Heart right ventricle (tissue), 16 donors: ENCODE results near the gene GSDME. TPM values are rescaled to one million over a fixed set of nuclear protein-coding genes. Genes with fewer than 3 reads are reported as not detected.

Experiments
- ATAC-seq, 8 donors: fragments of 200-7000 bp; cut with Tn5 transposase; one replicate each; pipeline ENCODE4 v1.9.1; 2020; ENCODE audit warnings: mild to moderate bottlenecking in 8 of 8, moderate library complexity in 8 of 8, moderate number of reproducible peaks in 1 of 8
- DNase-seq, 2 donors: peaks; one replicate each; pipeline ENCODE4 v3.0.0-alpha.2; 2020
- H3K27ac ChIP-seq, 10 donors: fragments of 200-600 bp; sonication (generic) in 2 of 10; one replicate each; pipeline versions ENCODE4 v1.5.0 to v1.8.0; 2020 to 2022; ENCODE audit warnings: mild to moderate bottlenecking in 3 of 10
- H3K27me3 ChIP-seq, 7 donors: fragments of 200-600 bp; one replicate each; pipeline ENCODE4 v1.8.0; 2021 to 2022; ENCODE audit warnings: mild to moderate bottlenecking in 2 of 7
- H3K36me3 ChIP-seq, 9 donors: fragments of 200-600 bp; sonication (generic) in 1 of 9; one replicate each; pipeline versions ENCODE4 v1.5.0 to v1.8.0; 2020 to 2022; ENCODE audit warnings: mild to moderate bottlenecking in 2 of 9
- H3K4me1 ChIP-seq, 9 donors: fragments of 200-600 bp; sonication (generic) in 1 of 9; one replicate each; pipeline versions ENCODE4 v1.5.0 to v1.8.0; 2020 to 2022; ENCODE audit warnings: mild to moderate bottlenecking in 4 of 9
- H3K4me3 ChIP-seq, 10 donors: fragments of 200-600 bp; sonication (generic) in 2 of 10; one replicate each; pipeline versions ENCODE4 v1.5.0 to v1.8.0; 2020 to 2022; ENCODE audit warnings: mild to moderate bottlenecking in 7 of 10, moderate library complexity in 2 of 10
- H3K9me3 ChIP-seq, 11 donors: fragments of 200-600 bp in 10 of 11; sonication (generic) in 2 of 11; one replicate each; pipeline versions ENCODE4 v1.5.0 to v1.8.0; 2013 to 2022; ENCODE audit warnings: mild to moderate bottlenecking in 2 of 11, control low read depth in 1 of 11, moderate library complexity in 1 of 11
- CTCF ChIP-seq, 9 donors: fragments of 200-600 bp; sonication (generic) in 2 of 9; IDR thresholded peaks; one replicate each; pipeline versions ENCODE4 v1.5.0 to v1.8.0; 2021 to 2022; ENCODE audit warnings: antibody characterized with exemption in 9 of 9, mild to moderate bottlenecking in 5 of 9, moderate library complexity in 1 of 9
- WGBS, 2 donors: extraction: QIAGEN DNeasy Blood & Tissue Kit; methylation state at CpG; one replicate each; pipeline ENCODE4 v1.1.7; 2013; ENCODE audit warnings: inconsistent platforms in 1 of 2; 5-methylcytosine and 5-hydroxymethylcytosine counted together
- intact Hi-C, 10 donors: fragments of 100-400 bp; cut with DNase I; formaldehyde crosslinking; loops; one replicate each; pipeline versions ENCODE4 v1.11.1 to v1.14.2; 2022
- polyA plus RNA-seq, 2 donors: library from polyadenylated mRNA; stranded (reverse); fragments of 200-250 nt; gene quantifications; one replicate each; pipeline ENCODE4 v1.2.3, GENCODE V29; 2013
- total RNA-seq, 10 donors: library from RNA; stranded (reverse); fragmentation: NEBNext Ultra II Directional in 3 of 10; extraction: Animal tissue kit (Norgen Biotek cat#: 25700) in 3 of 10; gene quantifications; one replicate each; pipeline versions ENCODE4 v1.2.1 to v1.2.4, GENCODE V29; 2021 to 2023
- donor health status: Arrhythmogenic right ventricular cardiomyopathy.
- donor health status: ischemic (EF 13 %, LVEDD 7.1; RV severe dilation, severe dysfunction).
- donor health status: healthy with polysubstance abuse.
- donor health status: DM: no; HTN: yes; CAD: no.
- donor health status: DM: no; HTN: no; CAD: no.
- donor health status: ischemic (EF 25% LVEDD 6.9; RV normal size, moderate dysfunction).
- donor health status: ischemic (EF 25% LVEDD 5.7; RV mildly dilated, moderate dysfunction).
- donor health status: healthy.
- donor health status: DM: yes; HTN: yes; CAD: no.
- donor health status: Ischemic cardiomyopathy.
- donor health status: ischemic (EF 35%, LVEDD 5.7; RV mildly dilated, moderate dysfunction).
- donor health status: nonischemic (EF 11% LVEDD 7.7; RV severe dilation, severe dysfunction).
- donor health status: DM: yes; HTN: yes; CAD: no.
- donor health status: PGD.
- donor health status: ischemic (EF 29% LVEDD 5.4; RV normal size, mild dysfunction).
- donor health status: nonischemic (EF 23%, LVEDD 6.1; RV moderate dilation, normal function).

Gene GSDME
- total and polyA plus RNA-seq, 12 donors: 2.8 to 11.9 (median 5.8) TPM

- no peaks in the 10 kb centered on the region for H3K27me3 ChIP-seq
- no peak for TF ChIP-seq CTCF (IDR thresholded peaks at IDR 0.05)
- H3K36me3 ChIP-seq: peaks cover 0 to 5% (median 0%) of the 10 kb centered on the region in 9 donors
- no peak overlapping the region for H3K27ac ChIP-seq
- DNase-seq (no peak), ATAC-seq (no peak)
- intact Hi-C loops: no loop called here
- H3K4me1 ChIP-seq: peaks cover 0 to 3% (median 0%) of the 10 kb centered on the region in 9 donors
- H3K9me3 ChIP-seq: no peaks in the 10 kb centered on the region
- no peak overlapping the region for H3K4me3 ChIP-seq
- 74 to 75% methylated on average over 10 of the region's 10 CpGs for WGBS, 2 donors
These were observed 35.7 kb downstream of the GSDME start for GRCh38 chr7:24721481-24722001.

- Histone ChIP-seq H3K27me3 (no peaks in the 10 kb centered on the region), H3K27ac (no peak overlapping the region), H3K4me3 (no peak overlapping the region), H3K9me3 (no peaks in the 10 kb centered on the region), H3K36me3 (peaks cover 0 to 5% (median 0%) of the 10 kb centered on the region in 9 donors), H3K4me1 (no peaks in the 10 kb centered on the region)
- intact Hi-C loops: no loop called here
- 48 to 66% methylated on average over 3 of the region's 3 CpGs for WGBS, 2 donors
- DNase-seq (no peak), ATAC-seq (peak in 1 of 8 donors; percentile 31)
- no peak for TF ChIP-seq CTCF (IDR thresholded peaks at IDR 0.05)
These were observed 37.0 kb downstream of the GSDME start for GRCh38 chr7:24720283-24720682.

- intact Hi-C loops: loop anchor here in 1 of 10 donors (10.0 kb wide), 1 partner anchor 64 kb away; no protein-coding TSS in a partner anchor
- ATAC-seq: no peak
- H3K4me1 ChIP-seq: no peaks in the 10 kb centered on the region
- no peak overlapping the region for H3K4me3 ChIP-seq
- no peaks in the 10 kb centered on the region for H3K9me3 ChIP-seq
- no peaks in the 10 kb centered on the region for H3K27me3 ChIP-seq
- 80 to 87% methylated on average over 13 of the region's 13 CpGs for WGBS, 2 donors
- peaks cover 0 to 5% (median 0%) of the 10 kb centered on the region in 9 donors for H3K36me3 ChIP-seq
- no peak for DNase-seq
- no peak for TF ChIP-seq CTCF (IDR thresholded peaks at IDR 0.05)
- H3K27ac ChIP-seq: no peak overlapping the region
These were observed 38.2 kb downstream of the GSDME start for GRCh38 chr7:24718977-24719491.

- Histone ChIP-seq H3K27ac (no peak overlapping the region), H3K36me3 (peaks cover 0 to 5% (median 0%) of the 10 kb centered on the region in 9 donors), H3K9me3 (no peaks in the 10 kb centered on the region), H3K4me3 (no peak overlapping the region), H3K27me3 (no peaks in the 10 kb centered on the region), H3K4me1 (no peaks in the 10 kb centered on the region)
- WGBS, 2 donors: 80 to 96% methylated on average over 5 of the region's 5 CpGs
- TF ChIP-seq CTCF (IDR thresholded peaks at IDR 0.05): no peak
- no peak for DNase-seq
- ATAC-seq: no peak
- intact Hi-C loops: loop anchor here in 1 of 10 donors (10.0 kb wide), 1 partner anchor 64 kb away; no protein-coding TSS in a partner anchor
These were observed 38.8 kb downstream of the GSDME start for GRCh38 chr7:24718431-24718831.
